Astrocyte of the spinal cord (primary cell): ENCODE measurements around the gene GALNT6.
A peak's percentile ranks its signal among the peaks of the same experiment; 100 is the strongest.

ENCODE experiments used
- DNase-seq: peaks from one replicate; pipeline ENCODE4 v3.0.0; 2011; ENCODE audit warnings: low read depth, low spot score
- H3K4me3 ChIP-seq: 2 replicates; pipeline ENCODE4 v1.5.1; 2011; ENCODE audit warnings: low read depth, mild to moderate bottlenecking, low read length, moderate library complexity
- CTCF ChIP-seq: IDR thresholded peaks from 2 replicates; pipeline ENCODE4 v1.5.1; 2012; ENCODE audit warnings: low read depth, mild to moderate bottlenecking, low read length, inconsistent platforms
- in situ Hi-C: cut with HindIII; loops from 2 replicates; pipeline ENCODE4 v1.10.0; 2017; ENCODE audit warnings: low sequenced_read_pairs

The GALNT6 gene

GRCh38 chr12:51371295-51371953, 19.8 kb downstream of the GALNT6 start:
- peak; percentile 97 for DNase-seq
- no peak overlapping the region for H3K4me3 ChIP-seq
- no peak for TF ChIP-seq CTCF
- in situ Hi-C loops = no loop called here

GRCh38 chr12:51370667-51371066, 20.5 kb downstream of the GALNT6 start:
- in situ Hi-C loops = no loop called here
- no peak overlapping the region for H3K4me3 ChIP-seq
- DNase-seq = no peak
- TF ChIP-seq CTCF = no peak

- DNase-seq = no peak
- in situ Hi-C loops = no loop called here
- no peak for TF ChIP-seq CTCF
- no peak overlapping the region for H3K4me3 ChIP-seq
These were observed 21.6 kb downstream of the GALNT6 start for GRCh38 chr12:51369581-51369980.

- in situ Hi-C loops = no loop called here
- no peak overlapping the region for H3K4me3 ChIP-seq
- peak; percentile 55 for DNase-seq
- TF ChIP-seq CTCF = no peak
These were observed 22.3 kb downstream of the GALNT6 start for GRCh38 chr12:51368640-51369517.

GRCh38 chr12:51365276-51365675, 25.9 kb downstream of the GALNT6 start:
- TF ChIP-seq CTCF = no peak
- no peak for DNase-seq
- in situ Hi-C loops = no loop called here
- H3K4me3 ChIP-seq = no peak overlapping the region

- no peak for DNase-seq
- no peak overlapping the region for H3K4me3 ChIP-seq
- no peak for TF ChIP-seq CTCF
- in situ Hi-C loops = no loop called here
These were observed 27.2 kb downstream of the GALNT6 start for GRCh38 chr12:51364001-51364400.
